GM23338 (cell line): ENCODE data around the gene GPC5. TPM values are rescaled to one million over a fixed set of nuclear protein-coding genes. Genes with fewer than 3 reads are reported as not detected.

ENCODE experiments used
- ATAC-seq: fragments of 200-7000 bp; cut with Tn5 transposase; 3 replicates; pipeline ENCODE4 v1.9.1; 2020
- DNase-seq: peaks from one replicate; pipeline ENCODE4 v3.0.0-alpha.2; 2015; ENCODE audit warnings: low spot score
- H2AFZ ChIP-seq: fragments of 200-600 bp; sonication (generic); 2 replicates; pipeline ENCODE4 v1.8.0; 2016; ENCODE audit warnings: antibody characterized with exemption, mild to moderate bottlenecking, moderate library complexity
- H3F3A ChIP-seq: fragments of 200-600 bp; sonication (generic); replicated peaks from 2 replicates; pipeline ENCODE4 v1.8.0; 2017; ENCODE audit warnings: antibody characterized with exemption, mixed run types, low read depth
- H3K27ac ChIP-seq: fragments of 200-600 bp; sonication (generic); 2 replicates; pipeline ENCODE4 v1.6.1; 2016; ENCODE audit warnings: low read depth
- H3K27me3 ChIP-seq: fragments of 200-600 bp; sonication (generic); 2 replicates; pipeline ENCODE4 v1.8.0; 2016; ENCODE audit warnings: mild to moderate bottlenecking, mixed run types, moderate library complexity; ENCODE audit not compliant: insufficient read depth
- H3K36me3 ChIP-seq: fragments of 200-600 bp; sonication (generic); 2 replicates; pipeline ENCODE4 v1.8.0; 2016; ENCODE audit warnings: mild to moderate bottlenecking; ENCODE audit not compliant: insufficient read depth
- H3K4me1 ChIP-seq: fragments of 200-600 bp; sonication (generic); 2 replicates; pipeline ENCODE4 v1.8.0; 2016; ENCODE audit warnings: mild to moderate bottlenecking, moderate library complexity; ENCODE audit not compliant: insufficient read depth
- H3K4me2 ChIP-seq: fragments of 200-600 bp; sonication (generic); 2 replicates; pipeline ENCODE4 v1.7.1; 2017; ENCODE audit warnings: mixed run types
- H3K4me3 ChIP-seq: fragments of 200-600 bp; sonication (generic); 2 replicates; pipeline ENCODE4 v1.6.1; 2016; ENCODE audit warnings: mixed run types
- H3K79me2 ChIP-seq: fragments of 200-600 bp; sonication (generic); replicated peaks from 2 replicates; pipeline ENCODE4 v1.8.0; 2017; ENCODE audit warnings: mild to moderate bottlenecking; ENCODE audit not compliant: insufficient read depth
- H3K9me2 ChIP-seq: fragments of 200-600 bp; sonication (generic); 2 replicates; pipeline ENCODE4 v1.8.0; 2017; ENCODE audit not compliant: insufficient read depth
- H4K20me1 ChIP-seq: fragments of 200-600 bp; sonication (generic); replicated peaks from 2 replicates; pipeline ENCODE4 v1.8.0; 2017; ENCODE audit warnings: mild to moderate bottlenecking; ENCODE audit not compliant: insufficient read depth
- H3K27ac Mint-ChIP-seq: 2 replicates; pipeline ENCODE4 v1.8.0; 2020; ENCODE audit warnings: inconsistent platforms, mild to moderate bottlenecking, moderate library complexity, mixed read lengths
- H3K27me3 Mint-ChIP-seq: 3 replicates; pipeline ENCODE4 v1.8.0; 2022; ENCODE audit warnings: low read depth, mild to moderate bottlenecking, moderate library complexity, mixed read lengths, inconsistent platforms; ENCODE audit not compliant: insufficient read depth, poor library complexity
- H3K36me3 Mint-ChIP-seq: 3 replicates; pipeline ENCODE4 v1.8.0; 2021; ENCODE audit warnings: low read depth, mild to moderate bottlenecking, inconsistent platforms, moderate library complexity, mixed read lengths
- H3K4me1 Mint-ChIP-seq: 3 replicates; pipeline ENCODE4 v1.8.0; 2020; ENCODE audit warnings: mild to moderate bottlenecking, inconsistent platforms, mixed read lengths
- H3K4me3 Mint-ChIP-seq: 3 replicates; pipeline ENCODE4 v1.8.0; 2021; ENCODE audit warnings: moderate library complexity, mild to moderate bottlenecking, inconsistent platforms, mixed read lengths
- H3K9me3 Mint-ChIP-seq: 3 replicates; pipeline ENCODE4 v1.8.0; 2020; ENCODE audit warnings: moderate library complexity, mild to moderate bottlenecking, inconsistent platforms, mixed read lengths
- CREB1 ChIP-seq: fragments of 250-450 bp; sonication (Bioruptor Pico); IDR thresholded peaks from 2 replicates; pipeline ENCODE4 v1.5.0; 2020; ENCODE audit warnings: low read depth, mild to moderate bottlenecking, moderate library complexity
- EZH2 ChIP-seq: fragments of 200-600 bp; sonication (generic); IDR thresholded peaks from one replicate; pipeline ENCODE4 v1.8.0; 2017; ENCODE audit warnings: antibody characterized with exemption, mild to moderate bottlenecking, low read depth; ENCODE audit not compliant: unreplicated experiment
- EZH2phosphoT487 ChIP-seq: fragments of 200-600 bp; sonication (generic); IDR thresholded peaks from one replicate; pipeline ENCODE4 v1.8.1; 2018; ENCODE audit warnings: antibody characterized with exemption; ENCODE audit not compliant: unreplicated experiment
- JUNB ChIP-seq: IDR thresholded peaks from one replicate; pipeline ENCODE4 v1.6.1; 2016; ENCODE audit warnings: antibody characterized with exemption; ENCODE audit not compliant: unreplicated experiment
- NANOG ChIP-seq: IDR thresholded peaks from 2 replicates; pipeline ENCODE4 v1.6.1; 2016; ENCODE audit warnings: antibody characterized with exemption, borderline replicate concordance
- POLR2AphosphoS5 ChIP-seq: IDR thresholded peaks from 2 replicates; pipeline ENCODE4 v1.6.1; 2016; ENCODE audit warnings: antibody characterized with exemption, low read depth
- REST ChIP-seq: IDR thresholded peaks from one replicate; pipeline ENCODE4 v1.6.1; 2018; ENCODE audit warnings: antibody characterized with exemption; ENCODE audit not compliant: unreplicated experiment
- STAT1 ChIP-seq: IDR thresholded peaks from one replicate; pipeline ENCODE4 v1.6.1; 2016; ENCODE audit warnings: antibody characterized with exemption; ENCODE audit not compliant: unreplicated experiment
- ZNF114 ChIP-seq: fragments of 250-450 bp; sonication (Bioruptor Pico); IDR thresholded peaks from 2 replicates; pipeline ENCODE4 v1.5.0; 2020; ENCODE audit warnings: mild to moderate bottlenecking, moderate library complexity
- ZNF331 ChIP-seq: fragments of 250-450 bp; sonication (Bioruptor Pico); IDR thresholded peaks from 2 replicates; pipeline ENCODE4 v1.5.0; 2020; ENCODE audit warnings: low read depth, mild to moderate bottlenecking, moderate library complexity
- ZNF462 ChIP-seq: fragments of 250-450 bp; sonication (Bioruptor Pico); IDR thresholded peaks from 2 replicates; pipeline ENCODE4 v1.5.0; 2020; ENCODE audit warnings: mild to moderate bottlenecking, moderate library complexity
- polyA plus RNA-seq: library from polyadenylated mRNA; unstranded; fragments of >200 nt; fragmentation: Nextera tagmentation; extraction: Ambion mirVana; gene quantifications from 2 replicates; pipeline ENCODE4 v1.2.1, GENCODE V29; 2016
- total RNA-seq: library from RNA; depleted of rRNA; stranded (reverse); fragments of >200 nt; shearing (Covaris generic); gene quantifications from 2 replicates; pipeline ENCODE4 v1.2.3, GENCODE V29; 2014
- TF ChIP-seq, protein P1 (sequence below), 2 experiments: fragments of 200-600 bp in 1 of 2; sonication (generic) in 1 of 2; conservative IDR thresholded peaks; 2 replicates each; pipeline versions ENCODE4 v1.5.1 to v1.6.1; 2016 to 2017; ENCODE audit warnings: antibody characterized with exemption in 2 of 2, low read depth in 2 of 2, mild to moderate bottlenecking in 2 of 2, moderate library complexity in 1 of 2
- TF ChIP-seq, protein P2 (sequence below): IDR thresholded peaks from 2 replicates; pipeline ENCODE4 v1.6.1; 2016; ENCODE audit warnings: antibody characterized with exemption

The GPC5 gene
- total and polyA plus RNA-seq, 2 experiments from 2014 or later: 0.95 to 1.1 TPM

GRCh38 chr13:91627952-91628739, 229.7 kb downstream of the GPC5 start:
- peaks cover 6% of the 10 kb centered on the region; the same call in 2 of the 3 replicates for H3K4me1 Mint-ChIP-seq
- Histone ChIP-seq H4K20me1 (no peaks in the 10 kb centered on the region), H3K4me2 (no peak overlapping the region), H3K4me1 (no peaks in the 10 kb centered on the region), H3K27ac (no peak overlapping the region), H2AFZ (no peak overlapping the region), H3K79me2 (no peaks in the 10 kb centered on the region), H3K9me2 (no peaks in the 10 kb centered on the region), H3K4me3 (no peak overlapping the region), H3K36me3 (no peaks in the 10 kb centered on the region), H3K27me3 (no peaks in the 10 kb centered on the region), H3F3A (no peaks in the 10 kb centered on the region)
- TF ChIP-seq, protein P1, sequence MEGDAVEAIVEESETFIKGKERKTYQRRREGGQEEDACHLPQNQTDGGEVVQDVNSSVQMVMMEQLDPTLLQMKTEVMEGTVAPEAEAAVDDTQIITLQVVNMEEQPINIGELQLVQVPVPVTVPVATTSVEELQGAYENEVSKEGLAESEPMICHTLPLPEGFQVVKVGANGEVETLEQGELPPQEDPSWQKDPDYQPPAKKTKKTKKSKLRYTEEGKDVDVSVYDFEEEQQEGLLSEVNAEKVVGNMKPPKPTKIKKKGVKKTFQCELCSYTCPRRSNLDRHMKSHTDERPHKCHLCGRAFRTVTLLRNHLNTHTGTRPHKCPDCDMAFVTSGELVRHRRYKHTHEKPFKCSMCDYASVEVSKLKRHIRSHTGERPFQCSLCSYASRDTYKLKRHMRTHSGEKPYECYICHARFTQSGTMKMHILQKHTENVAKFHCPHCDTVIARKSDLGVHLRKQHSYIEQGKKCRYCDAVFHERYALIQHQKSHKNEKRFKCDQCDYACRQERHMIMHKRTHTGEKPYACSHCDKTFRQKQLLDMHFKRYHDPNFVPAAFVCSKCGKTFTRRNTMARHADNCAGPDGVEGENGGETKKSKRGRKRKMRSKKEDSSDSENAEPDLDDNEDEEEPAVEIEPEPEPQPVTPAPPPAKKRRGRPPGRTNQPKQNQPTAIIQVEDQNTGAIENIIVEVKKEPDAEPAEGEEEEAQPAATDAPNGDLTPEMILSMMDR (conservative IDR thresholded peaks at IDR 0.05; ENCODE audit: low read depth in 2 of 2): no peak
- TF ChIP-seq ZNF331 (no peak), CREB1 (CRISPR knock-in tag) (no peak), ZNF114 (no peak), ZNF462 (CRISPR knock-in tag) (no peak), STAT1 (no peak), POLR2AphosphoS5 (no peak), REST (no peak), EZH2phosphoT487 (no peak), EZH2 (no peak), NANOG (no peak), JUNB (no peak)
- TF ChIP-seq, protein P2, sequence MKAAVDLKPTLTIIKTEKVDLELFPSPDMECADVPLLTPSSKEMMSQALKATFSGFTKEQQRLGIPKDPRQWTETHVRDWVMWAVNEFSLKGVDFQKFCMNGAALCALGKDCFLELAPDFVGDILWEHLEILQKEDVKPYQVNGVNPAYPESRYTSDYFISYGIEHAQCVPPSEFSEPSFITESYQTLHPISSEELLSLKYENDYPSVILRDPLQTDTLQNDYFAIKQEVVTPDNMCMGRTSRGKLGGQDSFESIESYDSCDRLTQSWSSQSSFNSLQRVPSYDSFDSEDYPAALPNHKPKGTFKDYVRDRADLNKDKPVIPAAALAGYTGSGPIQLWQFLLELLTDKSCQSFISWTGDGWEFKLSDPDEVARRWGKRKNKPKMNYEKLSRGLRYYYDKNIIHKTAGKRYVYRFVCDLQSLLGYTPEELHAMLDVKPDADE: no peak
- H3K36me3 Mint-ChIP-seq: no peaks in the 10 kb centered on the region
- DNase-seq (no peak), ATAC-seq (no peak)
- H3K9me3 Mint-ChIP-seq: no peaks in the 10 kb centered on the region
- no peak overlapping the region for H3K4me3 Mint-ChIP-seq
- H3K27ac Mint-ChIP-seq: no peak overlapping the region
- no peaks in the 10 kb centered on the region for H3K27me3 Mint-ChIP-seq
